GM12878 (cell line): ENCODE results near the gene KIAA1217. TPM values are rescaled to one million over a fixed set of nuclear protein-coding genes. Genes with fewer than 3 reads are reported as not detected.

Experiments
- EP300 ChIP-seq, 2 experiments: fragments of 150-350 bp in 1 of 2; IDR thresholded peaks; 2 replicates each; pipeline ENCODE4 v1.6.1; 2011 to 2012; ENCODE audit warnings: low read depth in 2 of 2, low read length in 2 of 2, borderline replicate concordance in 1 of 2, improper control_type of control experiment in 1 of 2, inconsistent platforms in 1 of 2; ENCODE audit not compliant: control insufficient read depth in 1 of 2
- HDGF ChIP-seq: fragments of 450-650 bp; IDR thresholded peaks from 2 replicates; pipeline ENCODE4 v1.6.1; 2016; ENCODE audit warnings: antibody characterized with exemption
- IKZF1 ChIP-seq: fragments of 450-650 bp; conservative IDR thresholded peaks from 2 replicates; pipeline ENCODE4 v1.6.1; 2017; ENCODE audit warnings: antibody characterized with exemption, mild to moderate bottlenecking
- LARP7 ChIP-seq: fragments of 450-650 bp; IDR thresholded peaks from 2 replicates; pipeline ENCODE4 v1.6.1; 2017; ENCODE audit warnings: mild to moderate bottlenecking
- NFXL1 ChIP-seq: fragments of 450-650 bp; IDR thresholded peaks from 2 replicates; pipeline ENCODE4 v1.6.1; 2017; ENCODE audit warnings: antibody characterized with exemption, mild to moderate bottlenecking, borderline replicate concordance
- WRNIP1 ChIP-seq: IDR thresholded peaks from 2 replicates; pipeline ENCODE4 v1.6.1; 2011; ENCODE audit warnings: low read depth, low read length, improper control_type of control experiment, borderline replicate concordance
- ZNF592 ChIP-seq: fragments of 450-650 bp; IDR thresholded peaks from 2 replicates; pipeline ENCODE4 v1.6.1; 2017; ENCODE audit warnings: mild to moderate bottlenecking, moderate library complexity
- polyA plus RNA-seq, 11 experiments: library from polyadenylated mRNA; depleted of rRNA in 4 of 11; unstranded in 6 of 11; stranded (reverse) in 5 of 11; fragments of >200 nt; fragmentation: Nextera tagmentation in 4 of 11; fragmentation: Illumina TruSeq in 1 of 11; extraction: Ambion mirVana in 4 of 11; extraction: Trizol in 1 of 11; gene quantifications; 1 replicate in 1 of 11; 2 replicates in 10 of 11; pipeline versions ENCODE4 v1.2.1 to v1.2.3, GENCODE V29; 2011 to 2016; ENCODE audit warnings: inconsistent platforms in 2 of 11, missing spikeins in 2 of 11, low read depth in 1 of 11
- total RNA-seq, 4 experiments: library from RNA; depleted of rRNA in 3 of 4; stranded (reverse); fragments of >200 nt in 3 of 4; fragmentation: Illumina TruSeq in 1 of 4; extraction: Trizol in 1 of 4; gene quantifications; 2 replicates each; pipeline versions ENCODE4 v1.2.1 to v1.2.3, GENCODE V29; 2013 to 2021

KIAA1217 gene
- total and polyA plus RNA-seq, 10 of the 15 experiments (the other 5 are each of a cell fraction or from before 2014, with no cell fraction given), result 0.57 to 3.8 (median 2.1) TPM

GRCh38 chr10:24393201-24393600 is 184.3 kb downstream of the KIAA1217 start (continued):
- TF ChIP-seq NFXL1 (no peak), LARP7 (no peak), HDGF (no peak), WRNIP1 (no peak), EP300 (IDR thresholded peaks at IDR 0.05; ENCODE audit: borderline replicate concordance in 1 of 2, control insufficient read depth in 1 of 2, low read depth in 2 of 2, low read length in 2 of 2) (no peak), IKZF1 (no peak), ZNF592 (no peak)
- TF ChIP-seq, all 136 proteins: peak for 0
